ENCODE results near the gene RNF8. TPM values are rescaled to one million over a fixed set of nuclear protein-coding genes. Genes with fewer than 3 reads are reported as not detected.

The RNF8 gene
- total RNA-seq, 2 experiments from 2014 or later, result 4.9 to 5.9 TPM

DNA sequence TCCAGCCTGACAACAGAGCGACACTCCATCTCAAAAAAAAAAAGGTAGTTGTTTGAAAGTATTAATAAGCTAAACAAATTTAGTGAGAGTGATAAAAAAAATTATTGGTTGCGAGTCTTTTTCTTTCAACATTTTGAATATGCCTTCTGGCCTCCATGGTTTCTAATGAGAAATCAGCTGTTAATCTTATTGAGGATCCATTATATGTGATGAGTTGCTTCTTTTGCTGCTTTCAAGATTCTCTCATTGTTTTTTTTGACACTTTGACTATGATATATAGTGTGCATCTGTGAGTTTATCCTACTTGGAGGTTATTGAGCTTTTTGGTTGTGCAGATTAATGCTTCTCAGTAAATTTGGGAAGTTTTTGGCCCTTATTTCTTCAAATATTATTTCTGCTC, 63.6 kb downstream of the RNF8 start:
- H3K9me3 Mint-ChIP-seq, result no peaks in the 10 kb centered on the region
- no peak overlapping the region for H3K4me3 Mint-ChIP-seq
- no peaks in the 10 kb centered on the region for H3K36me3 Mint-ChIP-seq (ENCODE audit: low read depth)
- no peaks in the 10 kb centered on the region for H3K27me3 Mint-ChIP-seq
- POLR2A ChIA-PET, result no interaction called here
- no peaks in the 10 kb centered on the region for H3K36me3 ChIP-seq (ENCODE audit: insufficient read depth, low read length)
- no peak overlapping the region for H3K4me3 ChIP-seq (ENCODE audit: low read length)
- peaks cover 0 to 3% of the 10 kb centered on the region in 2 experiments for H3K27me3 ChIP-seq (ENCODE audit: control insufficient read depth in 1 of 2, insufficient read depth in 2 of 2, low read length in 2 of 2)
- no peaks in the 10 kb centered on the region for H3K4me1 Mint-ChIP-seq (ENCODE audit: low read depth)
- no peak for ATAC-seq (ENCODE audit: poor library complexity)
- no peak for DNase-seq
- intact Hi-C loops (cut with DNase I, micrococcal nuclease), result no loop called here
- H3K4me1 ChIP-seq (ENCODE audit: insufficient read depth, low read length), result no peaks in the 10 kb centered on the region
- no peak overlapping the region for H3K27ac Mint-ChIP-seq
- CTCF ChIA-PET, result no interaction called here
- no peaks in the 10 kb centered on the region for H3K9me3 ChIP-seq (ENCODE audit: control insufficient read depth in 1 of 2, insufficient read depth in 1 of 2, low read length in 2 of 2)
- TF ChIP-seq, protein P1, sequence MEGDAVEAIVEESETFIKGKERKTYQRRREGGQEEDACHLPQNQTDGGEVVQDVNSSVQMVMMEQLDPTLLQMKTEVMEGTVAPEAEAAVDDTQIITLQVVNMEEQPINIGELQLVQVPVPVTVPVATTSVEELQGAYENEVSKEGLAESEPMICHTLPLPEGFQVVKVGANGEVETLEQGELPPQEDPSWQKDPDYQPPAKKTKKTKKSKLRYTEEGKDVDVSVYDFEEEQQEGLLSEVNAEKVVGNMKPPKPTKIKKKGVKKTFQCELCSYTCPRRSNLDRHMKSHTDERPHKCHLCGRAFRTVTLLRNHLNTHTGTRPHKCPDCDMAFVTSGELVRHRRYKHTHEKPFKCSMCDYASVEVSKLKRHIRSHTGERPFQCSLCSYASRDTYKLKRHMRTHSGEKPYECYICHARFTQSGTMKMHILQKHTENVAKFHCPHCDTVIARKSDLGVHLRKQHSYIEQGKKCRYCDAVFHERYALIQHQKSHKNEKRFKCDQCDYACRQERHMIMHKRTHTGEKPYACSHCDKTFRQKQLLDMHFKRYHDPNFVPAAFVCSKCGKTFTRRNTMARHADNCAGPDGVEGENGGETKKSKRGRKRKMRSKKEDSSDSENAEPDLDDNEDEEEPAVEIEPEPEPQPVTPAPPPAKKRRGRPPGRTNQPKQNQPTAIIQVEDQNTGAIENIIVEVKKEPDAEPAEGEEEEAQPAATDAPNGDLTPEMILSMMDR (IDR thresholded peaks at IDR 0.05), result no peak
- H3K27ac ChIP-seq (ENCODE audit: low read depth in 1 of 2, low read length in 2 of 2), result no peak overlapping the region

- Mint-ChIP-seq H3K27ac (no peak overlapping the region), H3K36me3 (ENCODE audit: low read depth) (no peaks in the 10 kb centered on the region), H3K4me1 (ENCODE audit: low read depth) (no peaks in the 10 kb centered on the region), H3K9me3 (no peaks in the 10 kb centered on the region), H3K27me3 (no peaks in the 10 kb centered on the region), H3K4me3 (no peak overlapping the region)
- H3K4me3 ChIP-seq (ENCODE audit: low read length), result no peak overlapping the region
- ATAC-seq (ENCODE audit: poor library complexity) (no peak), DNase-seq (no peak)
- TF ChIP-seq, protein P1 (IDR thresholded peaks at IDR 0.05), result no peak
- no peaks in the 10 kb centered on the region for H3K9me3 ChIP-seq (ENCODE audit: control insufficient read depth in 1 of 2, insufficient read depth in 1 of 2, low read length in 2 of 2)
- no peaks in the 10 kb centered on the region for H3K4me1 ChIP-seq (ENCODE audit: insufficient read depth, low read length)
- intact Hi-C loops (cut with DNase I, micrococcal nuclease), result no loop called here
- peaks cover 0 to 3% of the 10 kb centered on the region in 2 experiments for H3K27me3 ChIP-seq (ENCODE audit: control insufficient read depth in 1 of 2, insufficient read depth in 2 of 2, low read length in 2 of 2)
- ChIA-PET POLR2A (no interaction called here), CTCF (no interaction called here)
- H3K36me3 ChIP-seq (ENCODE audit: insufficient read depth, low read length), result no peaks in the 10 kb centered on the region
- H3K27ac ChIP-seq (ENCODE audit: low read depth in 1 of 2, low read length in 2 of 2), result no peak overlapping the region
Observed at GRCh38 chr6:37418722-37419121, 64.9 kb downstream of the RNF8 start.

DNA sequence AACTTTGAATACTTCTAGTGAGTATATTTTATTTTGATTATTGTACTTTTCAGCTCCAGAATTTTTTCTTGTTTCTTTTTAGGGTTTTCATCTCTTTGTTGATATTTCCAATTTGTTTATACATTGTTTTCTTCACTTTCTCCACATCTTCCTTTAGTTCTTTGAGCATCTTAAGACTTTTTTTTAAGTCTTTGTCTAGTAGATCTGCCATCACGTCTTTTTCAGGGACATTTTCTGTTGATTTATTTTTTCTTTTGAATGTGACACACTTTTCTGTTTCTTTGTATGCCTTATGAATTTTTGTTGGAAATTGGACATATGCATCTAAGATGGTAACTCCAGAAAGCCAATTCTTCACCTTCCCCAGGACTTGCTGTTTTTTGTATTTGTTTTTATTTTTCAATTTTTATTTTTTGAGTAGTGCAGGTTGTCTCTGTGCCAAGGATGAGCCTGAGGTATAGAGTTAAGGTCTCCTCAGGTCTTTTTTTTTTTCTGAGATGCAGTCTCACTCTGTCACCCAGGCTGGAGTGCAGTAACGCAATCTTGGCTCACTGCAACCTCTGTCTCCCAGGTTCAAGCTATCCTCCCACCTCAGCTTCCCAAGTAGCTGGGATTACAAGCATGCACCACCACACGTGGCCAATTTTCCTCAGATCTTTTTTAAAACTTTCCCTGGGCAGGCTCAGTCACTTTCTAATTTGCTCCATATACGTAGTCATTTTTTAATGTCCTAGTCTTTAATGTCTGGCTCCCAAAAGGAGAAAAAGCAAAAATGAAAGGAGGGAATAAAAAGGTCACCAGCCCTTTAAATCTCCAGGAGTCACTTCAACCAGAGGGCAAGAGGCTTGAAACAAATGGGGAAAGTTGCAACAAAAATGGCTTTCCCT, 72.5 kb downstream of the RNF8 start:
- ChIA-PET CTCF (no interaction called here), POLR2A (no interaction called here)
- intact Hi-C loops (cut with DNase I, micrococcal nuclease), result no loop called here
- Mint-ChIP-seq H3K36me3 (ENCODE audit: low read depth) (no peaks in the 10 kb centered on the region), H3K27me3 (peaks cover 21% of the 10 kb centered on the region), H3K9me3 (no peaks in the 10 kb centered on the region), H3K4me1 (ENCODE audit: low read depth) (no peaks in the 10 kb centered on the region), H3K4me3 (no peak overlapping the region), H3K27ac (no peak overlapping the region)
- no peak overlapping the region for H3K4me3 ChIP-seq (ENCODE audit: low read length)
- H3K27ac ChIP-seq (ENCODE audit: low read depth in 1 of 2, low read length in 2 of 2), result no peak overlapping the region
- ATAC-seq (ENCODE audit: poor library complexity) (no peak), DNase-seq (no peak)
- no peaks in the 10 kb centered on the region for H3K4me1 ChIP-seq (ENCODE audit: insufficient read depth, low read length)
- H3K36me3 ChIP-seq (ENCODE audit: insufficient read depth, low read length), result no peaks in the 10 kb centered on the region
- no peaks in the 10 kb centered on the region for H3K9me3 ChIP-seq (ENCODE audit: control insufficient read depth in 1 of 2, insufficient read depth in 1 of 2, low read length in 2 of 2)
- no peaks in the 10 kb centered on the region for H3K27me3 ChIP-seq (ENCODE audit: control insufficient read depth in 1 of 2, insufficient read depth in 2 of 2, low read length in 2 of 2)
- TF ChIP-seq, protein P1 (IDR thresholded peaks at IDR 0.05), result no peak
